ENCODE results near the gene JAKMIP2. TPM values are rescaled to one million over a fixed set of nuclear protein-coding genes. Genes with fewer than 3 reads are reported as not detected.

JAKMIP2 gene
- polyA plus RNA-seq, 1 donor from 2014 or later = 46.3 TPM

- H3K36me3 ChIP-seq (ENCODE audit: insufficient read depth, low read length) = peaks cover 12% of the 10 kb centered on the region
- H3K79me2 ChIP-seq (replicated peaks; ENCODE audit: insufficient read depth, low read length) = no peaks in the 10 kb centered on the region
- H2AFZ ChIP-seq (ENCODE audit: low read depth, low read length) = no peak overlapping the region
- H3K27ac ChIP-seq (ENCODE audit: low read length) = no peak overlapping the region
- TF ChIP-seq SMC3 (conservative IDR thresholded peaks at IDR 0.05; ENCODE audit: poor library complexity) (no peak), EP300 (conservative IDR thresholded peaks at IDR 0.05; ENCODE audit: poor library complexity, severe bottlenecking) (no peak), POLR2AphosphoS5 (IDR thresholded peaks at IDR 0.05) (no peak), EZH2 (IDR thresholded peaks at IDR 0.05; ENCODE audit: borderline replicate concordance, insufficient read depth, low read length, poor library complexity, severe bottlenecking) (no peak), REST (IDR thresholded peaks at IDR 0.05; ENCODE audit: borderline replicate concordance) (no peak), CTCF (IDR thresholded peaks at IDR 0.05; ENCODE audit: poor library complexity, severe bottlenecking) (no peak), RAD21 (conservative IDR thresholded peaks at IDR 0.05) (no peak), MXI1 (conservative IDR thresholded peaks at IDR 0.05; ENCODE audit: poor library complexity, severe bottlenecking) (no peak), TAF1 (IDR thresholded peaks at IDR 0.05; ENCODE audit: low read depth) (no peak)
- no peaks in the 10 kb centered on the region for H4K20me1 ChIP-seq (ENCODE audit: insufficient read depth)
- no peak overlapping the region for H3K4me2 ChIP-seq (ENCODE audit: low read length)
- H3K9me3 ChIP-seq (ENCODE audit: low read length) = no peaks in the 10 kb centered on the region
- H3K9ac ChIP-seq (ENCODE audit: low read length) = no peak overlapping the region
- H3K4me3 ChIP-seq (ENCODE audit: low read length) = no peak overlapping the region
- H3K27me3 ChIP-seq (ENCODE audit: insufficient read depth, low read depth, low read length) = no peaks in the 10 kb centered on the region
- H3F3A ChIP-seq (ENCODE audit: insufficient read depth, low read length, poor library complexity, severe bottlenecking) = no peaks in the 10 kb centered on the region
- no peaks in the 10 kb centered on the region for H3K9me2 ChIP-seq (ENCODE audit: insufficient read depth, low read length)
Observed at GRCh38 chr5:147629196-147629595, 153.3 kb downstream of the JAKMIP2 start.

GRCh38 chr5:147628058-147628895 lies 154.3 kb downstream of the JAKMIP2 start:
- Histone ChIP-seq H3K79me2 (replicated peaks; ENCODE audit: insufficient read depth, low read length) (no peaks in the 10 kb centered on the region), H3K27me3 (ENCODE audit: insufficient read depth, low read depth, low read length) (no peaks in the 10 kb centered on the region), H3K9me2 (ENCODE audit: insufficient read depth, low read length) (no peaks in the 10 kb centered on the region), H3K4me2 (ENCODE audit: low read length) (no peak overlapping the region), H3K9me3 (ENCODE audit: low read length) (no peaks in the 10 kb centered on the region), H3K36me3 (ENCODE audit: insufficient read depth, low read length) (peaks cover 10% of the 10 kb centered on the region), H3K9ac (ENCODE audit: low read length) (no peak overlapping the region), H4K20me1 (ENCODE audit: insufficient read depth) (no peaks in the 10 kb centered on the region), H2AFZ (ENCODE audit: low read depth, low read length) (no peak overlapping the region), H3F3A (ENCODE audit: insufficient read depth, low read length, poor library complexity, severe bottlenecking) (no peaks in the 10 kb centered on the region), H3K27ac (ENCODE audit: low read length) (no peak overlapping the region), H3K4me3 (ENCODE audit: low read length) (no peak overlapping the region)
- TF ChIP-seq EP300 (conservative IDR thresholded peaks at IDR 0.05; ENCODE audit: poor library complexity, severe bottlenecking) (no peak), RAD21 (conservative IDR thresholded peaks at IDR 0.05) (peak; percentile 95), MXI1 (conservative IDR thresholded peaks at IDR 0.05; ENCODE audit: poor library complexity, severe bottlenecking) (no peak), REST (IDR thresholded peaks at IDR 0.05; ENCODE audit: borderline replicate concordance) (no peak), POLR2AphosphoS5 (IDR thresholded peaks at IDR 0.05) (no peak), CTCF (IDR thresholded peaks at IDR 0.05; ENCODE audit: poor library complexity, severe bottlenecking) (peak; percentile 95), SMC3 (conservative IDR thresholded peaks at IDR 0.05; ENCODE audit: poor library complexity) (peak; percentile 98)
